Measurements from ENCODE around the gene TTN.

GRCh38 chr2:178677599-178677998 is 129.6 kb downstream of the TTN start:
- TF ChIP-seq STAT1 (IDR thresholded peaks at IDR 0.05; ENCODE audit: unreplicated experiment) (no peak), CTCF (conservative IDR thresholded peaks at IDR 0.05; ENCODE audit: low read depth in 2 of 2) (no peak), EZH2phosphoT487 (IDR thresholded peaks at IDR 0.05; ENCODE audit: unreplicated experiment) (no peak), POLR2AphosphoS5 (IDR thresholded peaks at IDR 0.05; ENCODE audit: low read depth) (no peak), REST (IDR thresholded peaks at IDR 0.05; ENCODE audit: unreplicated experiment) (no peak)
